Right atrium auricular region (tissue), 2 donors: Measurements from ENCODE around the gene RPL7A. TPM values are rescaled to one million over a fixed set of nuclear protein-coding genes. Genes with fewer than 3 reads are reported as not detected.

ENCODE experiments used
- DNase-seq: peaks from one replicate; pipeline ENCODE4 v3.0.0-alpha.2; 2019; ENCODE audit warnings: low spot score
- H3K27ac ChIP-seq, 2 donors: fragments of 200-600 bp; sonication (generic); 1 replicate in 1 of 2; 2 replicates in 1 of 2; pipeline ENCODE4 v1.5.1; 2016 to 2019
- H3K27me3 ChIP-seq, 2 donors: fragments of 200-600 bp; sonication (generic); one replicate each; pipeline versions ENCODE4 v1.5.1 to v1.6.0; 2017 to 2019
- H3K36me3 ChIP-seq: fragments of 200-600 bp; sonication (generic); one replicate; pipeline ENCODE4 v1.5.1; 2016
- H3K4me1 ChIP-seq, 2 donors: fragments of 200-600 bp; sonication (generic); one replicate each; pipeline versions ENCODE4 v1.5.1 to v1.6.0; 2017 to 2019
- H3K4me3 ChIP-seq, 2 donors: fragments of 200-600 bp; sonication (generic); 1 replicate in 1 of 2; 2 replicates in 1 of 2; pipeline ENCODE4 v1.5.1; 2017 to 2019; ENCODE audit warnings: mild to moderate bottlenecking in 1 of 2, moderate library complexity in 1 of 2
- H3K9me3 ChIP-seq, 2 donors: fragments of 200-600 bp; sonication (generic); one replicate each; pipeline ENCODE4 v1.5.1; 2019
- CTCF ChIP-seq, 2 donors: fragments of 200-600 bp; sonication (generic); IDR thresholded peaks; one replicate each; pipeline ENCODE4 v1.5.1; 2019; ENCODE audit warnings: antibody characterized with exemption in 2 of 2
- total RNA-seq, 2 donors: library from RNA; depleted of rRNA; stranded (reverse); fragments of >200 nt; gene quantifications; one replicate each; pipeline ENCODE4 v1.1.0, GENCODE V29; 2016

Gene RPL7A
- total RNA-seq, 2 donors from 2014 or later, result 739 to 1,208 TPM

- Histone ChIP-seq H3K27me3 (no peaks in the 10 kb centered on the region), H3K4me3 (peak overlapping the region; percentile 92 to 97), H3K36me3 (peaks cover 62% of the 10 kb centered on the region), H3K9me3 (no peaks in the 10 kb centered on the region), H3K4me1 (peaks cover 0 to 29% of the 10 kb centered on the region in 2 donors), H3K27ac (peak overlapping the region; percentile 86 to 94)
- TF ChIP-seq CTCF (IDR thresholded peaks at IDR 0.05), result peak in 1 of 2 donors; percentile 26
- DNase-seq, result no peak
These were observed 468 bp upstream of the RPL7A start for GRCh38 chr9:133347515-133347984.

GRCh38 chr9:133348718-133349573 is 928 bp downstream of the RPL7A start:
- H3K9me3 ChIP-seq, result no peaks in the 10 kb centered on the region
- peak overlapping the region; percentile 86 to 94 for H3K27ac ChIP-seq
- H3K27me3 ChIP-seq, result no peaks in the 10 kb centered on the region
- H3K4me1 ChIP-seq, result peaks cover 0 to 29% of the 10 kb centered on the region in 2 donors
- DNase-seq, result no peak
- TF ChIP-seq CTCF (IDR thresholded peaks at IDR 0.05), result no peak
- peaks cover 56% of the 10 kb centered on the region for H3K36me3 ChIP-seq
- peak overlapping the region; percentile 92 to 97 for H3K4me3 ChIP-seq

GRCh38 chr9:133349965-133350616 is 2.1 kb downstream of the RPL7A start:
- Histone ChIP-seq H3K9me3 (no peaks in the 10 kb centered on the region), H3K36me3 (peaks cover 45% of the 10 kb centered on the region), H3K27ac (no peak overlapping the region), H3K4me1 (peaks cover 0 to 32% of the 10 kb centered on the region in 2 donors), H3K27me3 (no peaks in the 10 kb centered on the region), H3K4me3 (no peak overlapping the region)
- TF ChIP-seq CTCF (IDR thresholded peaks at IDR 0.05), result no peak
- no peak for DNase-seq

GRCh38 chr9:133351526-133351907 is 3.5 kb downstream of the RPL7A start:
- Histone ChIP-seq H3K27me3 (no peaks in the 10 kb centered on the region), H3K4me3 (no peak overlapping the region), H3K4me1 (peaks cover 0 to 35% of the 10 kb centered on the region in 2 donors), H3K9me3 (no peaks in the 10 kb centered on the region), H3K36me3 (peaks cover 44% of the 10 kb centered on the region), H3K27ac (no peak overlapping the region)
- no peak for TF ChIP-seq CTCF (IDR thresholded peaks at IDR 0.05)
- no peak for DNase-seq

GRCh38 chr9:133351908-133352634 is 4.1 kb downstream of the RPL7A start:
- H3K4me3 ChIP-seq, result no peak overlapping the region
- no peak overlapping the region for H3K27ac ChIP-seq
- no peaks in the 10 kb centered on the region for H3K9me3 ChIP-seq
- peak; percentile 17 to 31 for TF ChIP-seq CTCF (IDR thresholded peaks at IDR 0.05)
- H3K4me1 ChIP-seq, result peaks cover 0 to 34% of the 10 kb centered on the region in 2 donors
- no peak for DNase-seq
- peaks cover 44% of the 10 kb centered on the region for H3K36me3 ChIP-seq
- H3K27me3 ChIP-seq, result no peaks in the 10 kb centered on the region
